Measurements from ENCODE around the gene CKAP5. TPM values are rescaled to one million over a fixed set of nuclear protein-coding genes. Genes with fewer than 3 reads are reported as not detected.

The CKAP5 gene
- total and polyA plus RNA-seq, 2 donors (not counting 1 experiment from before 2014, with no cell fraction given): 64.7 to 111 TPM

DNA sequence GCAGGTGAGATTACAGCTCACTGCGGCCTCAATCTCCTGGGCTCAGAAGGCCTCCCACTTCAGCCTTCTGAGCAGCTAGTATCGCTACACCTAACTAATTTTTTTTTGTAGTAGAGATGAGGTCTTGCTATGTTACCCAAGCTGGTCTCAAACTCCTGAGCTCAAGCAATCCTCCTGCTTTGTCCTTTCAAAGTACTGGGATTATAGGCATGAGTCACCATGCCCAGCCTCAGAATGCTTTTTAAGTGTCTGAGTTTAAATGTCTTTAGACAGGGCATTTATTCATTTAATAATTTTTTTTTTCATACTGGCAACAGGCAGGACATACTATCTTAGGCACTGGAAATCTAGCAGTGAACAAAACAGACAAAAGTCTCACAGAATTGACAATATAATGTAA lies 44.6 kb upstream of the CKAP5 start:
- peak in 1 of 2 donors; percentile 16 for DNase-seq (ENCODE audit: low read depth in 2 of 2)
- Histone ChIP-seq H3K27ac (ENCODE audit: insufficient read depth, low read length) (no peak overlapping the region), H3K9me3 (ENCODE audit: control insufficient read depth, insufficient read depth, low read depth, low read length) (no peaks in the 10 kb centered on the region), H3K9ac (ENCODE audit: insufficient read depth, low read length) (no peak overlapping the region), H2AFZ (ENCODE audit: low read length) (no peak overlapping the region), H4K20me1 (ENCODE audit: control insufficient read depth, extremely low read depth, insufficient read depth, low read length) (no peaks in the 10 kb centered on the region), H3K27me3 (ENCODE audit: control insufficient read depth, insufficient read depth, low read length) (no peaks in the 10 kb centered on the region), H3K4me2 (ENCODE audit: extremely low read depth, insufficient read depth, low read length) (no peak overlapping the region), H3K4me1 (ENCODE audit: control insufficient read depth, extremely low read depth, insufficient read depth, low read length) (no peaks in the 10 kb centered on the region), H3K79me2 (ENCODE audit: control insufficient read depth, insufficient read depth, low read length) (no peaks in the 10 kb centered on the region), H3K36me3 (ENCODE audit: control insufficient read depth, insufficient read depth, low read length) (no peaks in the 10 kb centered on the region), H3K4me3 (replicated peaks in 1 of 4; ENCODE audit: control extremely low read depth in 1 of 4, insufficient read depth in 1 of 4, low read depth in 3 of 4, low read length in 4 of 4) (no peak overlapping the region)
- TF ChIP-seq CTCF (conservative IDR thresholded peaks at IDR 0.05 in 1 of 2, IDR thresholded peaks at IDR 0.05 in 1 of 2; ENCODE audit: low read depth in 1 of 2, low read length in 2 of 2): no peak
- no peak for TF ChIP-seq EZH2 (IDR thresholded peaks at IDR 0.05; ENCODE audit: low read length, missing control alignments)

- peak; percentile 47 to 79 for DNase-seq (ENCODE audit: low read depth in 2 of 2)
- H3K79me2 ChIP-seq (ENCODE audit: control insufficient read depth, insufficient read depth, low read length): no peaks in the 10 kb centered on the region
Observed at GRCh38 chr11:46889689-46890475, 43.8 kb upstream of the CKAP5 start.

GRCh38 chr11:46889251-46889650 lies 43.2 kb upstream of the CKAP5 start:
- Histone ChIP-seq H3K27me3 (ENCODE audit: control insufficient read depth, insufficient read depth, low read length) (no peaks in the 10 kb centered on the region), H3K9me3 (ENCODE audit: control insufficient read depth, insufficient read depth, low read depth, low read length) (no peaks in the 10 kb centered on the region), H2AFZ (ENCODE audit: low read length) (no peak overlapping the region), H3K4me2 (ENCODE audit: extremely low read depth, insufficient read depth, low read length) (no peak overlapping the region), H3K79me2 (ENCODE audit: control insufficient read depth, insufficient read depth, low read length) (no peaks in the 10 kb centered on the region), H3K9ac (ENCODE audit: insufficient read depth, low read length) (no peak overlapping the region), H3K4me3 (replicated peaks in 1 of 4; ENCODE audit: control extremely low read depth in 1 of 4, insufficient read depth in 1 of 4, low read depth in 3 of 4, low read length in 4 of 4) (no peak overlapping the region), H3K36me3 (ENCODE audit: control insufficient read depth, insufficient read depth, low read length) (no peaks in the 10 kb centered on the region), H4K20me1 (ENCODE audit: control insufficient read depth, extremely low read depth, insufficient read depth, low read length) (no peaks in the 10 kb centered on the region), H3K27ac (ENCODE audit: insufficient read depth, low read length) (no peak overlapping the region), H3K4me1 (ENCODE audit: control insufficient read depth, extremely low read depth, insufficient read depth, low read length) (no peaks in the 10 kb centered on the region)
- TF ChIP-seq EZH2 (IDR thresholded peaks at IDR 0.05; ENCODE audit: low read length, missing control alignments) (no peak), CTCF (conservative IDR thresholded peaks at IDR 0.05 in 1 of 2, IDR thresholded peaks at IDR 0.05 in 1 of 2; ENCODE audit: low read depth in 1 of 2, low read length in 2 of 2) (no peak)
- DNase-seq (ENCODE audit: low read depth in 2 of 2): no peak

More at GRCh38 chr11:46889689-46890475, 43.8 kb upstream of the CKAP5 start:
- H3K4me1 ChIP-seq (ENCODE audit: control insufficient read depth, extremely low read depth, insufficient read depth, low read length): no peaks in the 10 kb centered on the region
- no peak overlapping the region for H3K4me3 ChIP-seq (replicated peaks in 1 of 4; ENCODE audit: control extremely low read depth in 1 of 4, insufficient read depth in 1 of 4, low read depth in 3 of 4, low read length in 4 of 4)
- H3K9me3 ChIP-seq (ENCODE audit: control insufficient read depth, insufficient read depth, low read depth, low read length): no peaks in the 10 kb centered on the region
- H3K36me3 ChIP-seq (ENCODE audit: control insufficient read depth, insufficient read depth, low read length): no peaks in the 10 kb centered on the region
- H4K20me1 ChIP-seq (ENCODE audit: control insufficient read depth, extremely low read depth, insufficient read depth, low read length): no peaks in the 10 kb centered on the region
- no peak overlapping the region for H3K9ac ChIP-seq (ENCODE audit: insufficient read depth, low read length)
- TF ChIP-seq CTCF (conservative IDR thresholded peaks at IDR 0.05 in 1 of 2, IDR thresholded peaks at IDR 0.05 in 1 of 2; ENCODE audit: low read depth in 1 of 2, low read length in 2 of 2) (peak; percentile 87 to 96), EZH2 (IDR thresholded peaks at IDR 0.05; ENCODE audit: low read length, missing control alignments) (no peak)
- H3K4me2 ChIP-seq (ENCODE audit: extremely low read depth, insufficient read depth, low read length): no peak overlapping the region
- H3K27ac ChIP-seq (ENCODE audit: insufficient read depth, low read length): no peak overlapping the region
- no peak overlapping the region for H2AFZ ChIP-seq (ENCODE audit: low read length)
- H3K27me3 ChIP-seq (ENCODE audit: control insufficient read depth, insufficient read depth, low read length): no peaks in the 10 kb centered on the region

All from fibroblast of lung (primary cell).